Activated naive CD8-positive, alpha-beta T cell treated with anti-CD3 and anti-CD28 coated beads, Interleukin-2, amount 50 U/mL, for 24 hours (primary cell): ENCODE results near the gene KDM2B.

Experiments used
- ATAC-seq: fragments of 150-1000 bp; cut with Tn5 transposase; one replicate; pipeline ENCODE4 v1.10.0; 2021
- DNase-seq: peaks from one replicate; pipeline ENCODE4 v3.0.0; 2021
- H3K27ac Mint-ChIP-seq: one replicate; pipeline ENCODE4 v1.8.0; 2021; ENCODE audit warnings: mild to moderate bottlenecking, mixed read lengths
- H3K27me3 Mint-ChIP-seq: one replicate; pipeline ENCODE4 v1.8.0; 2021; ENCODE audit warnings: mixed read lengths
- H3K36me3 Mint-ChIP-seq: one replicate; pipeline ENCODE4 v1.8.0; 2021; ENCODE audit warnings: low read depth, mixed read lengths
- H3K4me1 Mint-ChIP-seq: one replicate; pipeline ENCODE4 v1.8.0; 2021; ENCODE audit warnings: mixed read lengths
- H3K4me3 Mint-ChIP-seq: one replicate; pipeline ENCODE4 v1.8.0; 2021; ENCODE audit warnings: mild to moderate bottlenecking, moderate library complexity, mixed read lengths
- H3K9me3 Mint-ChIP-seq: one replicate; pipeline ENCODE4 v1.8.0; 2021; ENCODE audit warnings: mixed read lengths

Gene KDM2B

GRCh38 chr12:121580959-121581685 is at the start of gene KDM2B:
Gene KDM2B (minus strand): TSS chr12:121581023. CDS start chr12:121580911, 112 bp downstream.
- peak within 1 kb of the TSS; percentile 89 for H3K27ac Mint-ChIP-seq
- H3K4me3 Mint-ChIP-seq, result peak within 1 kb of the TSS; percentile 86
- peaks cover 31% of the 10 kb centered on the region for H3K4me1 Mint-ChIP-seq
- no peak for ATAC-seq
- no peaks in the 10 kb centered on the region for H3K9me3 Mint-ChIP-seq
- no peaks in the 10 kb centered on the region for H3K36me3 Mint-ChIP-seq
- no peaks in the 10 kb centered on the region for H3K27me3 Mint-ChIP-seq
- DNase-seq, result no peak

GRCh38 chr12:121628536-121628935 is 47.7 kb upstream of the KDM2B start:
- no peaks in the 10 kb centered on the region for H3K27me3 Mint-ChIP-seq
- ATAC-seq (no peak), DNase-seq (peak; percentile 44)
- H3K27ac Mint-ChIP-seq, result peak overlapping the region; percentile 99
- peaks cover 74% of the 10 kb centered on the region for H3K4me1 Mint-ChIP-seq
- H3K36me3 Mint-ChIP-seq, result peaks cover 37% of the 10 kb centered on the region
- peak overlapping the region; percentile 91 for H3K4me3 Mint-ChIP-seq
- H3K9me3 Mint-ChIP-seq, result no peaks in the 10 kb centered on the region

- peak; percentile 2 for ATAC-seq
- H3K4me1 Mint-ChIP-seq, result peaks cover 70% of the 10 kb centered on the region
Measured at GRCh38 chr12:121628037-121628436, 47.2 kb upstream of the KDM2B start.

GRCh38 chr12:121626853-121627640 is 46.2 kb upstream of the KDM2B start:
- H3K4me1 Mint-ChIP-seq, result peaks cover 60% of the 10 kb centered on the region
- ATAC-seq (peak; percentile 71), DNase-seq (peak; percentile 89)
- H3K4me3 Mint-ChIP-seq, result peak overlapping the region; percentile 91
- no peaks in the 10 kb centered on the region for H3K27me3 Mint-ChIP-seq
- H3K36me3 Mint-ChIP-seq, result peaks cover 31% of the 10 kb centered on the region
- no peaks in the 10 kb centered on the region for H3K9me3 Mint-ChIP-seq
- peak overlapping the region; percentile 99 for H3K27ac Mint-ChIP-seq

More at GRCh38 chr12:121628037-121628436, 47.2 kb upstream of the KDM2B start:
- DNase-seq, result peak; percentile 41
- Mint-ChIP-seq H3K9me3 (no peaks in the 10 kb centered on the region), H3K27me3 (no peaks in the 10 kb centered on the region), H3K36me3 (peaks cover 37% of the 10 kb centered on the region), H3K27ac (peak overlapping the region; percentile 99), H3K4me3 (peak overlapping the region; percentile 91)

- peak; percentile 35 for ATAC-seq
- Mint-ChIP-seq H3K27ac (peak within 1 kb of the TSS; percentile 99), H3K4me1 (peaks cover 52% of the 10 kb centered on the region), H3K27me3 (no peaks in the 10 kb centered on the region), H3K36me3 (peaks cover 26% of the 10 kb centered on the region), H3K4me3 (peak within 1 kb of the TSS; percentile 91), H3K9me3 (no peaks in the 10 kb centered on the region)
- DNase-seq, result peak; percentile 98
Measured at GRCh38 chr12:121626087-121626852, 45.4 kb upstream of the KDM2B start, which contains the start of gene ORAI1. Gene ORAI1 (plus strand): TSS chr12:121626530.

GRCh38 chr12:121620333-121620891 is 39.6 kb upstream of the KDM2B start:
- Mint-ChIP-seq H3K36me3 (no peaks in the 10 kb centered on the region), H3K27me3 (no peaks in the 10 kb centered on the region), H3K9me3 (no peaks in the 10 kb centered on the region), H3K27ac (no peak overlapping the region), H3K4me1 (peaks cover 17% of the 10 kb centered on the region), H3K4me3 (no peak overlapping the region)
- ATAC-seq (no peak), DNase-seq (no peak)

- ATAC-seq, result no peak
- H3K27me3 Mint-ChIP-seq, result no peaks in the 10 kb centered on the region
- H3K4me1 Mint-ChIP-seq, result peaks cover 13% of the 10 kb centered on the region
- H3K27ac Mint-ChIP-seq, result no peak overlapping the region
- no peaks in the 10 kb centered on the region for H3K36me3 Mint-ChIP-seq
- DNase-seq, result no peak
- no peaks in the 10 kb centered on the region for H3K9me3 Mint-ChIP-seq
- no peak overlapping the region for H3K4me3 Mint-ChIP-seq
Measured at GRCh38 chr12:121618659-121619233, 37.9 kb upstream of the KDM2B start.

- no peak for DNase-seq
- Mint-ChIP-seq H3K4me3 (no peak overlapping the region), H3K4me1 (peaks cover 13% of the 10 kb centered on the region), H3K36me3 (no peaks in the 10 kb centered on the region), H3K9me3 (no peaks in the 10 kb centered on the region), H3K27ac (no peak overlapping the region), H3K27me3 (no peaks in the 10 kb centered on the region)
- ATAC-seq, result no peak
Measured at GRCh38 chr12:121614872-121615467, 34.1 kb upstream of the KDM2B start.

GRCh38 chr12:121613462-121613861 is 32.6 kb upstream of the KDM2B start:
- H3K27ac Mint-ChIP-seq, result no peak overlapping the region
- H3K4me3 Mint-ChIP-seq, result no peak overlapping the region
- no peaks in the 10 kb centered on the region for H3K27me3 Mint-ChIP-seq
- ATAC-seq, result no peak
- no peaks in the 10 kb centered on the region for H3K9me3 Mint-ChIP-seq
- DNase-seq, result no peak
- H3K36me3 Mint-ChIP-seq, result no peaks in the 10 kb centered on the region
- H3K4me1 Mint-ChIP-seq, result peaks cover 9% of the 10 kb centered on the region

GRCh38 chr12:121611306-121611705 is 30.5 kb upstream of the KDM2B start:
- H3K4me1 Mint-ChIP-seq, result peaks cover 7% of the 10 kb centered on the region
- H3K36me3 Mint-ChIP-seq, result no peaks in the 10 kb centered on the region
- peak; percentile 52 for DNase-seq
- no peak overlapping the region for H3K27ac Mint-ChIP-seq
- H3K4me3 Mint-ChIP-seq, result no peak overlapping the region
- no peaks in the 10 kb centered on the region for H3K27me3 Mint-ChIP-seq
- no peak for ATAC-seq
- no peaks in the 10 kb centered on the region for H3K9me3 Mint-ChIP-seq

GRCh38 chr12:121610239-121611149 is 29.7 kb upstream of the KDM2B start:
- Mint-ChIP-seq H3K36me3 (no peaks in the 10 kb centered on the region), H3K4me1 (peaks cover 4% of the 10 kb centered on the region), H3K4me3 (no peak overlapping the region), H3K27ac (no peak overlapping the region), H3K9me3 (no peaks in the 10 kb centered on the region), H3K27me3 (no peaks in the 10 kb centered on the region)
- DNase-seq (no peak), ATAC-seq (no peak)

- H3K27me3 Mint-ChIP-seq, result no peaks in the 10 kb centered on the region
- no peak overlapping the region for H3K4me3 Mint-ChIP-seq
- no peaks in the 10 kb centered on the region for H3K36me3 Mint-ChIP-seq
- DNase-seq, result no peak
- H3K9me3 Mint-ChIP-seq, result no peaks in the 10 kb centered on the region
- no peaks in the 10 kb centered on the region for H3K4me1 Mint-ChIP-seq
- no peak overlapping the region for H3K27ac Mint-ChIP-seq
- no peak for ATAC-seq
Measured at GRCh38 chr12:121608301-121608700, 27.5 kb upstream of the KDM2B start.

GRCh38 chr12:121603581-121603980 is 22.8 kb upstream of the KDM2B start:
- Mint-ChIP-seq H3K36me3 (no peaks in the 10 kb centered on the region), H3K4me1 (no peaks in the 10 kb centered on the region), H3K4me3 (no peak overlapping the region), H3K27ac (no peak overlapping the region), H3K9me3 (no peaks in the 10 kb centered on the region), H3K27me3 (no peaks in the 10 kb centered on the region)
- DNase-seq (no peak), ATAC-seq (no peak)
